HepG2 (cell line): ENCODE measurements around the gene ABHD2.

Experiments
- CTCF ChIP-seq: sonication (generic); formaldehyde crosslinking; IDR thresholded peaks from 2 replicates; pipeline ENCODE4 v1.5.0; 2020; ENCODE audit warnings: mild to moderate bottlenecking, missing genetic modification reagents, moderate library complexity
- ELK4 ChIP-seq: sonication (generic); formaldehyde crosslinking; IDR thresholded peaks from 2 replicates; pipeline ENCODE4 v1.9.0; 2021; ENCODE audit warnings: missing genetic modification reagents, borderline replicate concordance
- FOXA3 ChIP-seq: IDR thresholded peaks from 2 replicates; pipeline ENCODE4 v1.6.1; 2016; ENCODE audit warnings: missing genetic modification reagents, missing compliant biosample characterization
- HNF1A ChIP-seq, 2 experiments: sonication (generic) in 1 of 2; formaldehyde crosslinking in 1 of 2; IDR thresholded peaks; 2 replicates each; pipeline versions ENCODE4 v1.4.0 to v1.6.1; 2016 to 2020; ENCODE audit warnings: borderline replicate concordance in 1 of 2, low read depth in 1 of 2, mild to moderate bottlenecking in 1 of 2, missing genetic modification reagents in 1 of 2
- HOXA7 ChIP-seq: sonication (generic); formaldehyde crosslinking; IDR thresholded peaks from 2 replicates; pipeline ENCODE4 v1.8.1; 2022; ENCODE audit warnings: mild to moderate bottlenecking, missing genetic modification reagents, moderate library complexity
- KDM4B ChIP-seq: sonication (generic); formaldehyde crosslinking; IDR thresholded peaks from 2 replicates; pipeline ENCODE4 v1.4.0; 2020; ENCODE audit warnings: missing genetic modification reagents
- LCORL ChIP-seq, 2 experiments: fragments of 450-650 bp in 1 of 2; sonication (generic) in 1 of 2; formaldehyde crosslinking in 1 of 2; IDR thresholded peaks; 2 replicates each; pipeline versions ENCODE4 v1.5.0 to v1.6.1; 2017 to 2020; ENCODE audit warnings: antibody characterized with exemption in 1 of 2, missing genetic modification reagents in 1 of 2
- NFIB ChIP-seq: sonication (generic); formaldehyde crosslinking; IDR thresholded peaks from 2 replicates; pipeline ENCODE4 v1.9.0; 2021; ENCODE audit warnings: missing genetic modification reagents, mild to moderate bottlenecking, borderline replicate concordance
- NFYB ChIP-seq: sonication (generic); formaldehyde crosslinking; IDR thresholded peaks from 2 replicates; pipeline ENCODE4 v1.4.0; 2020; ENCODE audit warnings: missing genetic modification reagents
- POLR2A ChIP-seq, 2 experiments: IDR thresholded peaks; 2 replicates each; pipeline ENCODE4 v1.6.1; 2011; ENCODE audit warnings: low read depth in 2 of 2, low read length in 2 of 2, mild to moderate bottlenecking in 1 of 2, moderate library complexity in 1 of 2; ENCODE audit not compliant: insufficient read depth in 1 of 2

GRCh38 chr15:89115547-89115946, 27.3 kb downstream of the ABHD2 start:
- TF ChIP-seq CTCF (CRISPR knock-in tag) = no peak
- no peak for TF ChIP-seq HOXA7 (CRISPR knock-in tag)
- no peak for TF ChIP-seq POLR2A (IDR thresholded peaks at IDR 0.05; ENCODE audit: insufficient read depth in 1 of 2, low read depth in 2 of 2, low read length in 2 of 2)
- TF ChIP-seq NFIB = no peak
- no peak for TF ChIP-seq HNF1A (IDR thresholded peaks at IDR 0.05; ENCODE audit: low read depth)
- TF ChIP-seq HNF1A (CRISPR knock-in tag; IDR thresholded peaks at IDR 0.05; ENCODE audit: borderline replicate concordance) = no peak
- TF ChIP-seq FOXA3 (CRISPR knock-in tag) = 0 out of 2 replicates have a peak, but pooled peaks have one; percentile 27
- TF ChIP-seq LCORL (IDR thresholded peaks at IDR 0.05) = no peak
- TF ChIP-seq LCORL (CRISPR knock-in tag; IDR thresholded peaks at IDR 0.05) = no peak
- TF ChIP-seq KDM4B (CRISPR knock-in tag) = no peak
- no peak for TF ChIP-seq NFYB (CRISPR knock-in tag)
- TF ChIP-seq ELK4 (CRISPR knock-in tag) = no peak
